ENCODE measurements around the gene CD247. TPM values are rescaled to one million over a fixed set of nuclear protein-coding genes. Genes with fewer than 3 reads are reported as not detected.

The CD247 gene
- total RNA-seq, 1 donor from 2014 or later, result 9.8 TPM

DNA sequence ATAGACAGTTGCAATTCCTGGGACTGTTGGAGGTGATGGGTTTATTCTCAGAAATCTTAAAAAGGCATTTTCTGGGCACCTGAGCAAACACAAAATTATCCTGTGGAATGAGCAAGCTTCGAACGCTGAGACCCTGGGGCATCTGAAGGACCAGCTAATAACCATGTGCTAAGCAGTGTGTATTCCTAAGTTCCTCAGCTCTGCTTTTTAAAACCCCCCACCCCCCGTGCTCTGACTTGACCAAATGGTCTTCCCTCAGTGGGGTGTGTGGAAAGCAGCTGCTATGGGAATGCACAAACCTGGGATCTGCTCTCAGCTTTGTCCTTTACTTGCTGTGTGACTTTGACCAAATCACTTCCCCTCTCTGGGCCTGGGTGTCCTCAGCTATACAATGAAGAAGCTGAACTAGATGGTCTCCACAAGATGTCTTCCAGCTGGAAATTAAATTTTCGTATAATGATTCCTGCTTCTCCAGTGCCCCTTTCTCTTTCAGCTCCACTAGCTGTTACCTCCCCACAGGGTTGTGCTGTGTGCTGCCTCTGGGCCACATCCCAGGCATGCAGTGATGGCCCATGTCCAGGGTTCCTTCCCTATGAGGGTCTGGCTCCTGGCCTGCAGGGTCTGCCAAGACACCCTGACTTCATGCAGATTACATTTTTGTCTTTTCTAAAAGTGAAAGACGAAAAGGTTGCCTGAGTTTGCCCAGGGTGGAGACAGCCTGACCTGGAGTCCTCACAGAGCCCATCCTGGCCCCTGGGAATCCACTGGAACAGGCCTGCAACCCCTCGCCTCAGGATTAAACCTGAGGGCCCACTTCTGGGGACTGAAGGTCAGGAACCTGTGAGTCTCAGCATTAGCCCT, 14.9 kb upstream of the CD247 start:
- TF ChIP-seq POLR2AphosphoS5 (IDR thresholded peaks at IDR 0.05; ENCODE audit: insufficient read depth in 1 of 2, low read depth in 1 of 2), result no peak
- TF ChIP-seq POLR2A (IDR thresholded peaks at IDR 0.05), result no peak
- TF ChIP-seq, protein P1, sequence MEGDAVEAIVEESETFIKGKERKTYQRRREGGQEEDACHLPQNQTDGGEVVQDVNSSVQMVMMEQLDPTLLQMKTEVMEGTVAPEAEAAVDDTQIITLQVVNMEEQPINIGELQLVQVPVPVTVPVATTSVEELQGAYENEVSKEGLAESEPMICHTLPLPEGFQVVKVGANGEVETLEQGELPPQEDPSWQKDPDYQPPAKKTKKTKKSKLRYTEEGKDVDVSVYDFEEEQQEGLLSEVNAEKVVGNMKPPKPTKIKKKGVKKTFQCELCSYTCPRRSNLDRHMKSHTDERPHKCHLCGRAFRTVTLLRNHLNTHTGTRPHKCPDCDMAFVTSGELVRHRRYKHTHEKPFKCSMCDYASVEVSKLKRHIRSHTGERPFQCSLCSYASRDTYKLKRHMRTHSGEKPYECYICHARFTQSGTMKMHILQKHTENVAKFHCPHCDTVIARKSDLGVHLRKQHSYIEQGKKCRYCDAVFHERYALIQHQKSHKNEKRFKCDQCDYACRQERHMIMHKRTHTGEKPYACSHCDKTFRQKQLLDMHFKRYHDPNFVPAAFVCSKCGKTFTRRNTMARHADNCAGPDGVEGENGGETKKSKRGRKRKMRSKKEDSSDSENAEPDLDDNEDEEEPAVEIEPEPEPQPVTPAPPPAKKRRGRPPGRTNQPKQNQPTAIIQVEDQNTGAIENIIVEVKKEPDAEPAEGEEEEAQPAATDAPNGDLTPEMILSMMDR (IDR thresholded peaks at IDR 0.05), result no peak
- H3K9me3 ChIP-seq, result no peaks in the 10 kb centered on the region
- no peak overlapping the region for H3K4me3 ChIP-seq
- no peaks in the 10 kb centered on the region for H3K27me3 ChIP-seq
- intact Hi-C loops (cut with DNase I), result loop anchor here (5.0 kb wide), 1 partner anchor 466 kb away; no protein-coding TSS in a partner anchor
- H3K27ac ChIP-seq, result no peak overlapping the region
- no peaks in the 10 kb centered on the region for H3K4me1 ChIP-seq
- H3K36me3 ChIP-seq, result no peaks in the 10 kb centered on the region
- peak in 1 of 2 donors; percentile 52 for DNase-seq (ENCODE audit: extremely low spot score in 2 of 2)

DNA sequence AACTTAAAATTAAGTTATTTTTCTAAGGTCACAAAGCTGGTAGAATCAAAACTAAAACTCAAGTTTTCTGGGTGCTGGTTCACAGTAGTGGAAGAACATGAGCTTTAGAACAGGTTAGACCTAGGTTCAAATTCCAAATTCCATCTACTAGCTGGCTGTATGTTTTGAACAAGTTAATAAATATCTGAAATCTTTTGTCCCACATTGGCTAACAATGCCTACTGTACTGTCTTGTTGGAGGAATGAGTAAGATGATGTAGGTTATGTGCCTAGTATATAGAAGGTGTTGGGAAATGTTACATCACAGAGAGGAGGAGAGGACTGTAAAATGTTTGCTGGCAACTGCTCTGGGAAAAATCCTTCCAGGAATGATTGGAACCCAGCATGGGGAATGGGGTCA, 14.0 kb upstream of the CD247 start:
- TF ChIP-seq POLR2AphosphoS5 (IDR thresholded peaks at IDR 0.05; ENCODE audit: insufficient read depth in 1 of 2, low read depth in 1 of 2), result no peak
- TF ChIP-seq, protein P1 (IDR thresholded peaks at IDR 0.05), result no peak
- TF ChIP-seq POLR2A (IDR thresholded peaks at IDR 0.05), result no peak
- intact Hi-C loops (cut with DNase I), result loop anchor here (5.0 kb wide), 1 partner anchor 465 kb away; no protein-coding TSS in a partner anchor
- no peak for DNase-seq (ENCODE audit: extremely low spot score in 2 of 2)

DNA sequence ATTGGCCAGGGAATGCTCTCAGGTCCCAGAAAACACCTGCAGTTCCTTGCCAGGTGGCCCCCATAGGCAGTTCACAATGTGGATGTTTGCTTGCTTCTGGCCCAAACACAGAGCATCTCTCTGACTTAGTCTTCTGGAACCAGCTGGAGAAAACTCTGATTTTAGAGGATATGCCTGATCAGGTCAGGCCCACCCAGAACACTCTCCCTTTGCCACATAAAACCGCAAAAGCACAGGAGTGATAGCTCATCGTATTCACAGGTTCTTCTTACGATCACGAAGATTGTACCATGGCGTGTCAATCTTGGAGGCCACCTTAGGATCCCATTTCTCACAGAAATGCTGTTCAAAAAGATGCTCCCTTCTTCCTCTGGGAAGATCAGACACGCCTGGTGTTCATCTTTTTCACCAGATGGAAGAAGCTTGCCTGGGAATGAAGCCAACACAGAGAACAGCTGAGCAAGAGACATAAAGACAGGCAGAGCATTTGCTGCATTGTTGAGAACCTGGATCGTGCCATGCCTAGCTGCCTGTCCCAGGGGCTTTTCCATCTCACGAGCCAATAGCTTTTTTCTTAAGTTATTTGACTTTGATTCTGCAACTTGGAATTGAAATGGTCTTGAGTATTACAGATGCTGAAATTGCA, 11.6 kb upstream of the CD247 start:
- Histone ChIP-seq H3K36me3 (no peaks in the 10 kb centered on the region), H3K4me1 (no peaks in the 10 kb centered on the region), H3K4me3 (no peak overlapping the region), H3K27ac (no peak overlapping the region), H3K9me3 (no peaks in the 10 kb centered on the region), H3K27me3 (no peaks in the 10 kb centered on the region)
- intact Hi-C loops (cut with DNase I), result loop anchor here (5.0 kb wide), 1 partner anchor 463 kb away; no protein-coding TSS in a partner anchor
- peak in 1 of 2 donors; percentile 54 for DNase-seq (ENCODE audit: extremely low spot score in 2 of 2)
- TF ChIP-seq, protein P1 (IDR thresholded peaks at IDR 0.05), result no peak
- no peak for TF ChIP-seq POLR2AphosphoS5 (IDR thresholded peaks at IDR 0.05; ENCODE audit: insufficient read depth in 1 of 2, low read depth in 1 of 2)
- no peak for TF ChIP-seq POLR2A (IDR thresholded peaks at IDR 0.05)

More for the DNA sequence above, 14.0 kb upstream of the CD247 start:
- no peak overlapping the region for H3K27ac ChIP-seq
- no peaks in the 10 kb centered on the region for H3K36me3 ChIP-seq
- no peaks in the 10 kb centered on the region for H3K27me3 ChIP-seq
- no peaks in the 10 kb centered on the region for H3K9me3 ChIP-seq
- H3K4me3 ChIP-seq, result no peak overlapping the region
- no peaks in the 10 kb centered on the region for H3K4me1 ChIP-seq

DNA sequence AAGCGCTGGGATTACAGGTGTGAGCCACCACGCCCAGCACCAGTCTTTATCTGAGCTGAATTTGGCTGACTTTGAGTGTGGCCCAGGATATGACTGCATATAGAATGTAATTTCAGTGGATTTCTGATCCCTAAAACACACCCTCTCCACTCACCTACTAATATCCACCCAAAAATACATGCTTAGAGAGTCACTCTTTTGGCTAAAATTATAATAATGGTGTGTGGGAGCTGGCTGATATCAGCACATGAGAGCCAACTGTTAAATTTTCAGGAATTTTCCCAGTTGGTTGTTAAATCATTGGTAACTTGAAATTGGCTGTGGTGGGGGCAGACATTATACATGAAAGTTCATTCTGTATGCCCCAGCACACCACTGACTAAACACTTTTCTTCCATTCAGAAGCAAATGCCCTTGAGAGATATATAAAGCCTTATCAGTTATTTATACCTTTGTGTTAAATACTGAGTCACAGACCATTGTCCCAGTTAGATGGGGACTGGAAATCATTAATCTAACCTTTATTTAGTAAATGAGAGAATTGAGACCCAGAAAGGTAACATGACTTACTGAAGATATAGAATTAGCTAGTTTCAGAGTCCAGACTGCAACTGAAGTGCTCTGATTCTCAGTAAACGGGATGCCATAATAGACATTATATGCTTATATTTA, 9.9 kb upstream of the CD247 start:
- no peaks in the 10 kb centered on the region for H3K4me1 ChIP-seq
- H3K36me3 ChIP-seq, result no peaks in the 10 kb centered on the region
- H3K4me3 ChIP-seq, result no peak overlapping the region
- intact Hi-C loops (cut with DNase I), result no loop called here
- no peaks in the 10 kb centered on the region for H3K9me3 ChIP-seq
- no peak for DNase-seq (ENCODE audit: extremely low spot score in 2 of 2)
- H3K27ac ChIP-seq, result no peak overlapping the region
- TF ChIP-seq, protein P1 (IDR thresholded peaks at IDR 0.05), result no peak
- TF ChIP-seq POLR2AphosphoS5 (IDR thresholded peaks at IDR 0.05; ENCODE audit: insufficient read depth in 1 of 2, low read depth in 1 of 2) (no peak), POLR2A (IDR thresholded peaks at IDR 0.05) (no peak)
- H3K27me3 ChIP-seq, result no peaks in the 10 kb centered on the region

Data from vagina (tissue), 2 donors.